HFFc6 (cell line): ENCODE results near the gene GJC2. TPM values are rescaled to one million over a fixed set of nuclear protein-coding genes. Genes with fewer than 3 reads are reported as not detected.

Experiments used
- DNase-seq: peaks from one replicate; pipeline ENCODE4 v3.0.0-alpha.2; 2018
- H3K27ac Mint-ChIP-seq: 2 replicates; pipeline ENCODE4 v1.8.0; 2020; ENCODE audit warnings: mild to moderate bottlenecking, mixed read lengths
- H3K27me3 Mint-ChIP-seq: 2 replicates; pipeline ENCODE4 v1.8.0; 2021; ENCODE audit warnings: mild to moderate bottlenecking, moderate library complexity, mixed read lengths; ENCODE audit not compliant: insufficient read depth
- H3K36me3 Mint-ChIP-seq: 2 replicates; pipeline ENCODE4 v1.8.0; 2021; ENCODE audit warnings: low read depth, mixed read lengths
- H3K4me1 Mint-ChIP-seq: 2 replicates; pipeline ENCODE4 v1.8.0; 2020; ENCODE audit warnings: low read depth, mixed read lengths
- H3K4me3 Mint-ChIP-seq: 2 replicates; pipeline ENCODE4 v1.8.0; 2020; ENCODE audit warnings: mild to moderate bottlenecking, moderate library complexity, mixed read lengths
- H3K9me3 Mint-ChIP-seq: 2 replicates; pipeline ENCODE4 v1.8.0; 2020; ENCODE audit warnings: mild to moderate bottlenecking, mixed read lengths
- total RNA-seq, 6 experiments: library from RNA; stranded (reverse); fragmentation: NEBNext Ultra II Directional; extraction: Animal tissue kit (Norgen Biotek cat#: 25700); gene quantifications; 2 replicates in 1 of 6; 3 replicates in 5 of 6; pipeline ENCODE4 v1.2.3, GENCODE V29; 2021
- TF ChIP-seq, protein P1 (sequence below): fragments of 200-600 bp; sonication (generic); IDR thresholded peaks from 2 replicates; pipeline ENCODE4 v1.5.0; 2021; ENCODE audit warnings: antibody characterized with exemption, mild to moderate bottlenecking

Gene GJC2
- total RNA-seq, 6 experiments from 2014 or later: 1.1 to 2.3 (median 1.2) TPM

DNA sequence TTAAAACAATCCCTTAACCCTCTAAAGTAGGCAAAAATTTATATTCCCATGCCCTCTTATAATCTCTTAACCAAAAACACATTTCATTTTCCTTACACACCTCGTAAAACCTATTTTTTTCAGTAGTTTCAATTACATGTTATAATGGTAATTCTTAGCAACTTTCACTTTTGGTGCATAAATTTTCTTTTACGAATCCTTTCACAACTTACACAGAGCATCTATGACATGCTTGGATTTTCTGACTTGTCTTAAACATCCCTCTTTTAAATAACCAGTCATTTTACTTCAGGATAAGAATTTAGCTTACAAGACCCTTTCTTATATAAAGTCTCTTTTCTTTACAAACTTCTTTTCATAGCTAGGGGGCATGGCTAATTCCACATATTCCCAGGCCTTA lies 31.7 kb upstream of the GJC2 start:
- H3K36me3 Mint-ChIP-seq: peaks cover 9% of the 10 kb centered on the region
- H3K4me3 Mint-ChIP-seq: no peak overlapping the region
- peaks cover 18% of the 10 kb centered on the region for H3K4me1 Mint-ChIP-seq
- H3K9me3 Mint-ChIP-seq: peaks cover 15% of the 10 kb centered on the region
- TF ChIP-seq, protein P1, sequence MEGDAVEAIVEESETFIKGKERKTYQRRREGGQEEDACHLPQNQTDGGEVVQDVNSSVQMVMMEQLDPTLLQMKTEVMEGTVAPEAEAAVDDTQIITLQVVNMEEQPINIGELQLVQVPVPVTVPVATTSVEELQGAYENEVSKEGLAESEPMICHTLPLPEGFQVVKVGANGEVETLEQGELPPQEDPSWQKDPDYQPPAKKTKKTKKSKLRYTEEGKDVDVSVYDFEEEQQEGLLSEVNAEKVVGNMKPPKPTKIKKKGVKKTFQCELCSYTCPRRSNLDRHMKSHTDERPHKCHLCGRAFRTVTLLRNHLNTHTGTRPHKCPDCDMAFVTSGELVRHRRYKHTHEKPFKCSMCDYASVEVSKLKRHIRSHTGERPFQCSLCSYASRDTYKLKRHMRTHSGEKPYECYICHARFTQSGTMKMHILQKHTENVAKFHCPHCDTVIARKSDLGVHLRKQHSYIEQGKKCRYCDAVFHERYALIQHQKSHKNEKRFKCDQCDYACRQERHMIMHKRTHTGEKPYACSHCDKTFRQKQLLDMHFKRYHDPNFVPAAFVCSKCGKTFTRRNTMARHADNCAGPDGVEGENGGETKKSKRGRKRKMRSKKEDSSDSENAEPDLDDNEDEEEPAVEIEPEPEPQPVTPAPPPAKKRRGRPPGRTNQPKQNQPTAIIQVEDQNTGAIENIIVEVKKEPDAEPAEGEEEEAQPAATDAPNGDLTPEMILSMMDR: no peak
- no peak overlapping the region for H3K27ac Mint-ChIP-seq
- H3K27me3 Mint-ChIP-seq: peaks cover 5% of the 10 kb centered on the region
- no peak for DNase-seq

DNA sequence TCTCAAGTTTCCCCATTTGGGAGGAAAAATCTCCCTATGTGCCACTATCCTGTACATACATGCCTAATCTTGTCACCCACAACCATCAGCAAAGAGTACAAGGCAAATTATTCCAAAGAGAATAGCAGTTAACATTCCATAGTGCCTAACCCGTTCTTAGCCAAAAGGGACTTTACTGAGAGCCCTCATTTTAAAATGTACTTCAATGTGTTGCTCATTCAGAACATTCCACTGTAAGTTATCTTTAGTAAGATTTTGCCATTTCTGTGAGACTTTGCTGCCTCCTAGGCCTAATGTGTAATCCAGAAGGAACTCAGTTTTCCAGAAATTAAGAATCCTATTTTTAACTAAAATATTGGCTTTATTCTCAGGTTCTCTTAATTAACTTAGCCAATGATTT lies 29.4 kb upstream of the GJC2 start:
- H3K27ac Mint-ChIP-seq: peak overlapping the region; percentile 67
- no peak overlapping the region for H3K4me3 Mint-ChIP-seq
- H3K4me1 Mint-ChIP-seq: peaks cover 18% of the 10 kb centered on the region
- peaks cover 15% of the 10 kb centered on the region for H3K9me3 Mint-ChIP-seq
- TF ChIP-seq, protein P1: no peak
- peaks cover 9% of the 10 kb centered on the region for H3K36me3 Mint-ChIP-seq
- H3K27me3 Mint-ChIP-seq: peaks cover 9% of the 10 kb centered on the region
- DNase-seq: peak; percentile 17

DNA sequence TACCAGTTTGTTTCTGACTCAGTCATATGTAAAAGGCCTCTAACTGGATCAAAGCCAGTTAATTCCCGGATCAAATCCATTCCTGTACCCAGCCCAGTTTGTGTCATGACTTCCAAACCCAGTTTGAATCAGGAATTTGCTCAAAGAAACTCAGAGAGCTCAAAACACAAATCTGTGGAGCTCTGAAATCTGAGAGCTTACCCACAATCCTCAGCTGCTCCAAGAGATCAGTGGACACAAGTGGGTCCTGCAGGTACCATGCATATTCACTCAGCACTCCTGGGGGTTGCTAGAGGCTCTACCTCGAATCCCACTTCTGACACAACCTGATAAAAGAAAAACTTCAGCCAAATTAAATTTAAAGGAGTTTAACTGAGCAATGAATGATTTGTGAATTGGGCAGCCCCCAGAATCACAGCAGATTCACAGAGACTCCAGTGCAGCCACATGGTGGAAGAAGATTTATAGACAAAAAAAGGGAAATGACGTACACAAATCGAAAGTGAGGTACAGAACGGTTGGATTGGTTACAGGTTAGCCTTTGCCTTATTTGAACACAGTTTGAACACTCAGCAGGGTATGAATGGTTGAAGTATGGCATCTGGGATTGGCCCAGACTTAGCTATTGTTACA lies 28.8 kb upstream of the GJC2 start:
- Mint-ChIP-seq H3K27me3 (peaks cover 9% of the 10 kb centered on the region), H3K4me1 (peaks cover 18% of the 10 kb centered on the region), H3K9me3 (peaks cover 15% of the 10 kb centered on the region), H3K36me3 (peaks cover 9% of the 10 kb centered on the region), H3K27ac (peak overlapping the region; percentile 67), H3K4me3 (no peak overlapping the region; the same call in 1 of the 2 replicates)
- TF ChIP-seq, protein P1: no peak
- DNase-seq: peak; percentile 45

DNA sequence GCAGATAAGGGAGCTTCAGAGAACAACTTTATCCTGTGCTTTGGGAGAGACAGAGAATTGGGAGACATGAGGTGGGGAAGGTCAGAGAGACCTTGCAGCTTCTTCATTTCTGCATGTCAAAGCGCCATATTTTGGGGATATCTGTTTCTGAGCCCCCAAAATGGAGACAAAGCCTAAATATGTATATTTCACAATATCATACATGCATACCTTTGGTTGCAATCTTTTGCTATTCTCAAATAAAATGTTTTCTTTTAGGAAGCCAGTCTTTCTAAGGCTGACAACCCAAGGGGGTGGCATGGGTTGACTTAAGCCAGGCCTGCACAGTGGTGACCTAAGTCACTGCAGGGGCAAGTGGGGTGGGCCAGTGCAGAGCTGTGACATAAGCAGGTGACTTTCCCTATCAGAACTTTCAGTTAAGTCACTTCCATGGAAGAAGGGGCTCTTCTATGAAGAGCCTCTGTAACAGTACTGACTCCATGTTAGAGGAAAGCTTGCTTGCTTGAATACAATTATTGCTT lies 26.7 kb upstream of the GJC2 start:
- Mint-ChIP-seq H3K27me3 (peaks cover 9% of the 10 kb centered on the region), H3K36me3 (peaks cover 2% of the 10 kb centered on the region), H3K9me3 (peaks cover 3% of the 10 kb centered on the region), H3K4me3 (no peak overlapping the region), H3K4me1 (peaks cover 18% of the 10 kb centered on the region), H3K27ac (no peak overlapping the region)
- TF ChIP-seq, protein P1: no peak
- DNase-seq: no peak

DNA sequence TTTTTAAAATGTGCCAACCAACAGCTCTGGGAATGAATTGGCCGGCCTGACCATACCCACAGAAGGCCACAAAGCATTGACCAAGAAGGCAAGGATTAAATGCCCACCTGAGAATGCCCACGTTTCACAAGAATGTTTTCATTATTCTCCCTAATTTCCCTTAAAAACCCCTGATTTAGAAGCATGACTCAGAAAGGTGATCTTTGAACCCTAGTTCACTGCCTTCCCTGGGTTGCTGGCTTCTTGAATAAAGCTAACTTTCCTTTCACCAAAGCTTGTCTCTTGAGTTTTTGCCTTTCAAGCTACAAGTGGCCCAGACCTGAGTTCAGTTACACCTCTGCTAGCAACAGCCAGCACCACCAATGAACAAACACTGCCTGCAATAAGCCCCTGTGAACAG lies 26.2 kb upstream of the GJC2 start:
- peaks cover 9% of the 10 kb centered on the region for H3K27me3 Mint-ChIP-seq
- no peak for DNase-seq
- H3K4me1 Mint-ChIP-seq: peaks cover 18% of the 10 kb centered on the region
- H3K9me3 Mint-ChIP-seq: no peaks in the 10 kb centered on the region; the same call in 1 of the 2 replicates
- TF ChIP-seq, protein P1: no peak
- H3K36me3 Mint-ChIP-seq: no peaks in the 10 kb centered on the region
- H3K27ac Mint-ChIP-seq: no peak overlapping the region
- no peak overlapping the region for H3K4me3 Mint-ChIP-seq
